NCI-H2196 treated with DMSO at 0.1 percent for 48 hours (cell line): ENCODE results near the gene MGAT4A.
"Not testable (repeated sequence)": the region's sequence is repeated elsewhere in the genome, so short reads cannot be mapped to it uniquely, and the experiment has no call there.

Experiments
- DNase-seq: peaks from one replicate; lab custom pipeline; 2025; ENCODE audit not compliant: unreplicated experiment; lab: John Stamatoyannopoulos, UW

Gene MGAT4A

GRCh38 chr2:98730707-98731040 is 258 bp downstream of the MGAT4A start:
- peak; percentile 62 for DNase-seq

GRCh38 chr2:98730053-98730706 is 752 bp downstream of the MGAT4A start:
- no peak for DNase-seq

DNA sequence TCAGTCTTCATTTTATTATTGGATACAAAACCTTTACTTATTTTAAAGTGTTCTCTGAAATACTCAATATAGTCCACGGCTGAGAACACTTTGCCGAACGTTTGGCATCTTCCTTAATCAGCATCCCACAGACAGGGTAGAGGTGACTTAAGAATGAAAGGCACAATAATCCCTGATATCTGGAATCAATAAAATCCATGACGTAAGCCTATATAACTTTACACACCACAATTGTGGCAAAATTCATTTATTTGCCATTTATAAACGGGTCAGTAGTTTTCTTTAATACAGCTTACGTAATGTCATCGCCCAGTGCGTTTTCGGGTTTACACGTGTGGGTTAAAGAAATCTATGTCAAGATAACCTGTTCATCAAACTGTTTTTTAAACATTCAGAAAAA is 1.3 kb downstream of the MGAT4A start:
- no peak for DNase-seq

DNA sequence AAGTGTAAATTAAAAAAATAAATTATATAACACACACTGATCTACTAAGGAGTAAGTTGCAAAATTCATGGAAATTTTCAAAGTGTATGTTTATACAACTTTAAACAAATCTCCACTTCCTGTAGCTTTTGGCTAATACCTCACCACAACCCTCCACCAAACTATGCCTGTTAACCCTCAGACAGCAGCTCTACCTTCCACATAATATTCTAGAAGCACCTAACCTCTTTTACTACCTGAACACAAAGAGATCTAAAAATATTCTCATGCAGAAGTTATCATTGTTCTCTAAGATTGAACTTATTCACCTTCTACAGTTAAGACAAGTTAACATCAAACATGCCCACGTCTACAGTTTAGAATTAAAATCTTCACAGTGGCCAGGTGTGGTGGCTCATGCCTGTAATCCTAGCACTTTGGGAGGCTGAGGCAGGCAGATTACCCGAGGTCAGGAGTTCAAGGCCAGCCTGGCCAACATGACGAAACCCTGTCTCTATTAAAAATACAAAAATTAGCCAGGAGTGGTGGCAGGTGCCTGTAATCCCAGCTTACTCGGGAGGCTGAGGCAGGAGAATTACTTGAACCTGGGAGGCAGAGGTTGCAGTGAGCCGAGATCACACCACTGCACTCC is 2.7 kb downstream of the MGAT4A start:
- not testable (repeated sequence) for DNase-seq

DNA sequence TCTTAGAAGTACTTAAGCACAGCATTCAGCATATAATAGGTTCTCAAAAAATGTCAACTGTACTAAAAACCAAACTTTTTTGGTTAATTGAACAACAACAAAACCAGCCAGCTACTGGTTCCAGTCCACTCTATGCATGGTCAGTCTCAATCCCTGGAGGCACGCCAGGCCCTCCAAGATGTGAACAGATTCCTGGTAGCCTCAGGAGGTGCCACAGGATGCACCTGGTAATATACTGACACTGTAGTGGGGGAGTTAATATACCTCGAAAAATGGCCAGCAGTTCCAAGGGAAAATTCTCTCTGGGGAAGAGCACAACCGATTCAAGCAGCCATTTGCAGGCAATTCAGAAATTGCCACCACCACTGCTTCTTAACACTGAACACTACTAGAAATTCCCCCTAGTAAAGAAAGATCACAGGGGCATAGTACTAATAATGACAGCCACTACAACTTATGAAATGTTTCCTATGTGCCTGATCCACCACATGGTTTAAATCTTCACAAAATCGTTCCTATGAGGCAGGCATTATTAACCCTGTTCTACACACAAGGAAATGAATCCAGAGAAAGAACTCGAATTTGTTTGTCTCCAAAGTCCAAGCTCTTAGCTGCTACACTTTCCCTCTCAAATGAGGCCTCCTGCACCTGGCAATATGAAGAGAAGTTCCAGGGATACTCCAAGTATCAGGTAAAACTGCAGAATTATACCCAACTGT is 3.4 kb downstream of the MGAT4A start:
- no peak for DNase-seq

GRCh38 chr2:98726735-98727368 is 4.1 kb downstream of the MGAT4A start:
- no peak for DNase-seq

GRCh38 chr2:98726205-98726604 is 4.7 kb downstream of the MGAT4A start:
- no peak for DNase-seq

GRCh38 chr2:98720286-98720685 is 10.6 kb downstream of the MGAT4A start:
- no peak for DNase-seq

DNA sequence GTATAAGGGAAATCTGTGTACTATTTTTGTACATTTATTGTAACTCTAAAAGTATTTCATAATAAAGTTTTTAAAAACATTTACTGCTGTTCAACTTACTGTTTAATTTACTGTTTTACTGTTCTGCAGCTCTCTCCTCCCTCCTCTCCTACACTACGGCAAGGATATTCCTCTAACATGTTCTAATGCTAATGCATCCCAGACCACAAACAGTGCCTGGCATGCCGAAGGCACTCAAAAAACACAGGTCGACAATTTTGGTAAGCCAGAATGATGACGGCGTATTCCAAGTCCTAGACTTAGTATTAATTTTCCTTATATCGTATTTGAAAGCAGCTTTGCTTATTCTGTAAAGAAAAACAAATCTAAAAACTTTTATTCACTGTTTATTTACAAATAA is 13.3 kb downstream of the MGAT4A start:
- no peak for DNase-seq

GRCh38 chr2:98716786-98717185 is 14.1 kb downstream of the MGAT4A start:
- DNase-seq = no peak

GRCh38 chr2:98715812-98716451 is 15.0 kb downstream of the MGAT4A start:
- no peak for DNase-seq

DNA sequence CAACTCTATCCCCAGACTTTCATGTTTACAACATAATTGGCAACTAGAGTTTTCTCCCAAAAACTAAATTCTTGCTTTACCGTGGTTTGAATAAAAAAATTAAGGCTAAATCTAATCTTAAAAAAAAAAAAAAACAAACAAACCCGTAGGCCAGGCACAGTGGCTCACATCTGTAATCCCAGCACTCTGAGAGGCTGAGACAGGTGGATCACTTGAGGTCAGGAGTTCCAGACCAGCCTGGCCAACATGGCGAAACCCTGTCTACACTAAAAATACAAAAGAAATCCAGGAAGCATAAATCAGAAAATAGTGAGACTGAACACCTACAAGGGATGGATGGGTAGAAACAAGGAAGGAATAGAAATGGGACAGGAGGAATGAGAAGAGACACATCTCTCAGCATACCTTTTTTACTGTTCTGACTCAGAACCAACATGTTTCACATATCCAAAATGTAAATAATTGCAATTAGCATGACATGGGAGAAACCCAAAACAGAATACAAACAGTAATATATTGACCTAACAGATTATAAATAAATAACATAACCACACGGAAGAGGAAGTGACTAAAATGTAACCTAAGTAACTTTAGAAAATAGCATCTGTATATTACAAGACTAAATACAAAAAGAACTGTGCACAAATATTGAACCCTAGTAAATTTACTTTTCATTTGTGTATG is 17.5 kb downstream of the MGAT4A start:
- no peak for DNase-seq

GRCh38 chr2:98712145-98712544 is 18.8 kb downstream of the MGAT4A start:
- DNase-seq = no peak

DNA sequence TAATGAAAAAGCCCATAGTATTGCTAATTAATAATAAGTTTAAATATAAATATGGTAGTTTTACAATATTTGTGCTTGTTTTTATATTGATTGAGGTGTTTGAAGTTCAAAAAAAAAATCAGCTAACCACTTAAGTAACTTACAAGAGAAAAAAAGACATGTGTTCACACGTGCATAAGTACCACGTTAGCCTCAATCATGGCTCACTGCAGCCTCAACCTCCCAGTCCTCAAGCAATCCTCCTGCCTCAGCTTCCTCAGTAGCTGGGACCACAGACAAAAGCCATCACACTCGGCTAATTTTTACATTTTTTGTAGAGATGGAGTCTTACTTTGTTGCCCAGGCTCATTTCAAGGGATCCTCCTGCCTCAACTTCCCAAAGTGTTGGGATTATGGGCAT is 19.4 kb downstream of the MGAT4A start:
- DNase-seq = no peak

- DNase-seq = no peak
Measured at GRCh38 chr2:98710734-98711133, 20.2 kb downstream of the MGAT4A start.

- no peak for DNase-seq
Measured at GRCh38 chr2:98709535-98709934, 21.4 kb downstream of the MGAT4A start.

GRCh38 chr2:98708396-98709186 is 22.3 kb downstream of the MGAT4A start:
- no peak for DNase-seq

DNA sequence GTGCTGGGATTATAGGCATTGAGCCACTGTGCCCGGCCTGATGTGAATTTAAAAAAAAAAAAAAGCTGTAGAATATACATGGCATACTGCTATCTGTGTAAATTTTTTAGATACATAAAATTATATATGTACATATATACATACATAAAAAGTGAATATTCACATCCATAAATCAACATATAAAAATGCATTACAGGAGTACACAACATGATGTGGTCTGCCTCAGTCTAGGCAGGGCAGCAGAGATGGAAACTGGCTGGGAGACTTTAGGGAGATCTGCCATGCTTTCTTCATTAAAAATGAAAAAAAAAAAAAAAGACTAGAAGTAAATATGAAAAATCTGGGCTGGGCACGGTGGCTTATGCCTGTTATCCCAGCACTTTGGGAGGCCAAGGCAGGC is 24.3 kb downstream of the MGAT4A start:
- DNase-seq = no peak

- no peak for DNase-seq
Measured at GRCh38 chr2:98705333-98705617, 25.7 kb downstream of the MGAT4A start.
